Kidney glomerular epithelial cell (primary cell): Measurements from ENCODE around the gene PRSS33.

ENCODE experiments used
- DNase-seq: peaks from one replicate; lab custom pipeline; 2025; lab: John Stamatoyannopoulos, UW

The PRSS33 gene

GRCh38 chr16:2798723-2799204 is 11.4 kb upstream of the PRSS33 start:
- DNase-seq, result no peak

GRCh38 chr16:2795395-2796143 is 8.2 kb upstream of the PRSS33 start:
- no peak for DNase-seq

GRCh38 chr16:2792940-2793339 is 5.6 kb upstream of the PRSS33 start:
- DNase-seq, result no peak

- DNase-seq, result no peak
These were observed 3.8 kb upstream of the PRSS33 start for GRCh38 chr16:2791174-2791573.

GRCh38 chr16:2790631-2791030 is 3.3 kb upstream of the PRSS33 start:
- no peak for DNase-seq

- DNase-seq, result no peak
These were observed 601 bp upstream of the PRSS33 start for GRCh38 chr16:2787961-2788360.

GRCh38 chr16:2786826-2787151 is 571 bp downstream of the PRSS33 start:
- DNase-seq, result no peak

GRCh38 chr16:2786061-2786825 is 1.1 kb downstream of the PRSS33 start:
- no peak for DNase-seq

- no peak for DNase-seq
These were observed 2.0 kb downstream of the PRSS33 start for GRCh38 chr16:2785101-2785991.

GRCh38 chr16:2784358-2785100 is 2.8 kb downstream of the PRSS33 start:
- DNase-seq, result no peak

- DNase-seq, result no peak
These were observed 3.6 kb downstream of the PRSS33 start for GRCh38 chr16:2783581-2784357.

GRCh38 chr16:2782583-2783351 is 4.6 kb downstream of the PRSS33 start:
- no peak for DNase-seq

GRCh38 chr16:2779978-2780898 is 7.1 kb downstream of the PRSS33 start:
- DNase-seq, result no peak

- no peak for DNase-seq
These were observed 8.0 kb downstream of the PRSS33 start for GRCh38 chr16:2779151-2779920.

- no peak for DNase-seq
These were observed 8.8 kb downstream of the PRSS33 start for GRCh38 chr16:2778630-2778958.

GRCh38 chr16:2777903-2778629 is 9.3 kb downstream of the PRSS33 start:
- DNase-seq, result no peak

GRCh38 chr16:2777231-2777902 is 10.0 kb downstream of the PRSS33 start, which contains the start of gene ELOB:
TSS of gene ELOB (minus strand) at chr16:2777280. CDS start at chr16:2777239, 41 bp downstream.
- peak; percentile 73 for DNase-seq
